ENCODE data around the gene CYP19A1.

CYP19A1 gene

GRCh38 chr15:51323749-51324148 is 14.6 kb downstream of the CYP19A1 start:
- DNase-seq (ENCODE audit: low read depth), result no peak

- DNase-seq (ENCODE audit: low read depth), result no peak
These were observed 15.6 kb downstream of the CYP19A1 start for GRCh38 chr15:51322621-51323296.

DNA sequence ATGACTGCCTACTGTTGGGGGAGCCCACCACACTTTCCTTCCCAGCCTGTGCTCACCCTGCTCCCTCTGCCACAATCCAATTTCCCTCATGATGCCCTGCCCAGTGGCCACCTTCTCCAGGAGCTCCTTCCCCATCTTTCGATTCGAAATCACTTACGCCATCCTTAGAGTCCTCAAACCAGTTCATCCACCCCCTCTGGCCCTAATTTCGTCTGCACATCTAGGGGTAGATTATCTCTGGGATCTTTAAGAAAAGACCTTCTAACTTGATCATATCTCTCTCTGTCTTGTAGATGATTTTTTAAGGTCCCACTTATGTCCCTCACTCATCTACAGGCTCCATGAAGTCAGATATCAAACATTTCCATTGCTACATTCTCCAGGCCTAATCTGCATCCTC is 17.1 kb downstream of the CYP19A1 start:
- DNase-seq (ENCODE audit: low read depth), result no peak

DNA sequence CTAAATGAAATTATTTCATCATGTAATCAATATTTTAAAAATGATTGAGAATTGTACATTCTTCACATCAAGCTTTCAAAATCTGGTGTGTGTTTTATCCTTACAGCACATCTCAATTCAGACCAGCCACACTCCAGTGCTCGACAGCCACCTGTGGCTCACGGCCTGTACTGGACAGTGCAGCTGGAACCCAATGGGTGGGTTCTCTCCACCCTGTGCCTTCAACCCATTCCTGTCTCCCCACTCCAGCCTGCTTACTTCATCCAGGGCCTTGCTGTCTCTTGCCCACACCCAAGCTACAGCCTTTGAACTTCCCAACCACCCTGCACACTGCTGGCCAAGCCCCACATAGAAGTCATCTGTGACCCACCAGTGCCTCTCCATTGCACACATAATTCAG is 17.6 kb downstream of the CYP19A1 start:
- no peak for DNase-seq (ENCODE audit: low read depth)

DNA sequence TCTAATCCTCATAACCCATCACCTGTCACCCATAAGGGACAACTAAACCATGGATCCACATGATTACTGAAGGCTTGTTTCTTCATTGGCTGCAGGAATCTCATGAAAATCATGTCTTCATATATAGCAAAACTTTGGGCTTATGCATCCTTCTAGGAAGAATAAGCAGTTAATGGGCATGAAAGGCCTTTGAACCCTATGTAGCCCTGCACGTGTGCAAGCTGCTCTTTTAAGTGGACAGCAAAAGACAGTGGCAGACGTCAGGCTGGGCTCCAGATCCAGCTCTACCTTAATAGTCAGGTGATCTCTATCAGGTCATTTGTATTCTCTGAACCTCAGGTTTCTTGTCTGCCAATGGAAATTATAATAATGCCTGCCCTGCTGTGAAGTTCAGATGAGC is 18.9 kb downstream of the CYP19A1 start:
- DNase-seq (ENCODE audit: low read depth), result no peak

DNA sequence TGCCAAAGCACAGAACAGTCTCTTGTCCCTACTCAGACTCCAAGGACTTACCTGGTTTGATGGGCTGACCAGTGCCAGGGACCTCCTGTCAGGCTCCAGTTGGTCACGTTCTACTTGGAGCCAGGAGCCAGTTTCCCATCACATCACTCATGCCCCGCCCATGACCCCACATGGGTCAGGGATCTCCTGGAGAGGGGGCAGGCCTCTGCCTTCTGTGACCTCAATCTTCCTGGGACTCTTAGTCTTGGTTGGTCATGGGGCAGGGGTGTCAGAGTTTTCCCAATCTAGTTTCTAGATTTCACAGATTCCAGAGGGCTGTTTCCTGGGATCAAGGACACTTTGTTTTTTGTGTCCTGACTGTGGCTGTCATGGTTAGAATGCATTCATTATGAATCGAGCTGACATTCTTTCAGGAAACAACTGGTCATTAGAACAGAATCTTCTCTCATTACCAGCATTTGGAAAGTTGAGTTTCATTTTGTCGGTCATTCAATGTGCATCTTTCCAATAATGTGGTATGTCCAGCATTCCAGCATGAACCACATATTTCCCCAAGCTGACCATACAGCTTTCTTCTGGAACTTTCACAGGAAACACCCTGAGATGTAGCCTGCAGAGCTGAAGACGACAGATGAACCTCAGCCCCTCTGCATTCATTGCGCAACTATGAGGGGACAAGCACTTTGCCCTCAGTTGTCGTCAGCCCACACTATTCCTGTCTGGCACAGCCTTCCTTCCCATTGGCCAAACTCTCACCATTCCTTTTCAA is 19.8 kb downstream of the CYP19A1 start:
- no peak for DNase-seq (ENCODE audit: low read depth)

- DNase-seq (ENCODE audit: low read depth), result no peak
These were observed 21.8 kb downstream of the CYP19A1 start for GRCh38 chr15:51316636-51317035.

- DNase-seq (ENCODE audit: low read depth), result no peak
These were observed 22.7 kb downstream of the CYP19A1 start for GRCh38 chr15:51315726-51316125.

DNA sequence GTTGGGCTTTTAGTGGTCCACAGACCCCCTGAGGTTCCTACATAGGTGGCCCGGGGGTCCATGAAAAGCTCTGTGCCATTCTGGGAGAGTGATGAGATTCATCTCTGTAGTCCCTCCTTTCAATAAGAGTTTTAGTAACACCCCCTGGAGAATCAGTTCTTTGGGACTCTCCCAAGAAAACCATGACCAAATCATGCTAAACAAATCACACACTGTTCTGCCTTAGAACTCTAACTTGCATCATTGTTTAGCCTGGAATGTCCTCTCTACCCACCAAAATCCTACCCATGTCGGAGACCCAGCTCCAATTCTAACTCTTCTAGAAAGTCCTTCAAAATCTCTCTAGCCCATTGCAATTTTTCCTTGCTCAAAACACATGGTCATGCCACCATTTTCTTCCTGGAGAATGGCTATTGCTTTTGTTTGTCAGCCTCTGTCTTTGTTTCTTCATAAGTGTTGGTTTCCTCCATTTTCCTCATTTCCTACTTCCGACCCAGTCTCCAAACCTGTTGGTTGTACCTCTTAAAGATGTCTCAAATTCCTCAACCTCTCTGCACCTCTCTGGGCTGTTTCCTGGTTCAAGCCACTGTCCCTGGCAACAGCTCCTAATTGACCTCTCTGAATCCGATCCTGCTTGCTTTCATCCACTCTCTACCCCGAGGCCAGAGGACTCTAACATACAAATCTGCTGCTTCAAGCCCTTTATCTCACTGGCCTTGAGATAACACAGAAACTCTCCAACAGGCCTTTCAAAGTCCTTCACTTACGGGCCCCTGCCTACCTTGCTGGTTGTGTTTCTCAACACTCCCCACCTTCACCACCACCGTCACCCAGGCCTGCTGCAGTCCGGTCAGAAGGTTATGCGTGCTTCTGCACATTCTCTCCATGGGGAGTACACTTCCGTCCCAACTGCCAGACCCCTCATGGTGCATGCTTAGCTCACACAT is 23.7 kb downstream of the CYP19A1 start:
- DNase-seq (ENCODE audit: low read depth), result no peak

DNA sequence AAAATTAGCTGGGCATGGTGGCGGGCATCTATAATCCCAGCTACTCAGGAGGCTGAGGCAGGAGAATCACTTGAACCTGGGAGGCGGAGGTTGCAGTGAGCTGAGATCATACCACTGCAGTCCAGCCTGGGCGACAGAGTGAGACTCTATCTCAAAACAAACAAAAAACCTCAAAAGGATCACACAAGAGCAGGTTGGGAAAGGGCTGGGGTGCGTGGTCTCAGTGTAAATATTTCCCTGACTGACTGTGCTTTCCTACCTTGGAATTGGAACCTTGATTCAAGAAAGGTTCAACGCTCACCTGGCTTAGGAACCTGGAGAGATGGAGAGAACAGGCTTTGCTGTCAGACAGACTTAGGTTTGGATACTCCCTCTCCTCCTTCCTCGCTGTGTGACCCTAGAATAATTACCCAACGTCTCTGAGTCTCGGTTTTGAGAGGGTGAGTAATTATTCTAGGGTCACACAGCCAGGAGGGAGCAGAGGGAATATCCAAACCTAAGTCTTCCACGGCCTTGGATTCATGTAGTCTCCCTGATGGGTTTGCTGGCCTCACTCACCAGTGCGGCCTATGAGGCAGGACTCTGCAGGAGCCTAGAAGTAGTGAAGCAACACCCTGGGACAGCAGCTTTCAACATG is 24.6 kb downstream of the CYP19A1 start:
- DNase-seq (ENCODE audit: low read depth), result no peak

GRCh38 chr15:51313074-51313393 is 25.4 kb downstream of the CYP19A1 start:
- no peak for DNase-seq (ENCODE audit: low read depth)

- DNase-seq (ENCODE audit: low read depth), result no peak
These were observed 26.0 kb downstream of the CYP19A1 start for GRCh38 chr15:51312166-51313073.

DNA sequence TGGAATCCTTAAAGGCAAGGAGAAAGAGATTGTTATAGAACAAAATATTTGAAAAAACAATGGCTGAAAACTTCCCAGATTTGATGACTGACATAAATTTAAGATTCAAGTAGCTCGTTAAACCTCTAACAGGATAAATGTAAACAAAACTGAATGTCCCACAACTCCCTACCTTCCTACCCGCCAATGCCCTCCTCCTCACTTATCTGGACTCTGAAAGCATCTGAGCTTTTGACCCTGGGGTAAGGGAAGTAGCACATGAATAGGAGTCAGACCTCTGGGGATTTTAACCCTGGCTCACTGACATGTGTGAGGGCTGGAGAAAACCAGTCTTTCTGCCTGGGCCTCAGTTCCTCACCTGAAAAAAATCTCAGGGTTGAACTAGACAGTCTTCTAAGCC is 26.9 kb downstream of the CYP19A1 start:
- DNase-seq (ENCODE audit: low read depth), result no peak

GRCh38 chr15:51310064-51310463 is 28.3 kb downstream of the CYP19A1 start:
- no peak for DNase-seq (ENCODE audit: low read depth)

DNA sequence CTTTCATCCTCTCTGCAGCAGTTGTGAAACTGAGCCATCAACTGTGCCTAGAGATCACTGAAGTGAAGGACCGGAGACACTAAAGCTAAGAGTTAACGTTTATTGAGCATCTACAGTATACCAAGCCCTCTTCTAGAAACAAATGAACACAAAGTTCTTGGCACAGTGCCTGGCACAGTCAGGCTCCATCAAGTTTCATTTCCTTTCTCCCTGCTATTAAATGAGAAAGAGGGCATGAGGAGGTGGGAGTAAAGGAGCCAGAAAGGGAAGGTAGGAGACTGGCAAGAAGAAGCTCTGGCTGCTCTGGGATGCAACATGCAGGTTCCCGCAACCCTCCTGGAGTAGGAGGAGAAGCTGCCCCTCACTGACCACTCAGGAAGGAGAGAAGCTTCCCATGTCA is 30.6 kb downstream of the CYP19A1 start:
- no peak for DNase-seq (ENCODE audit: low read depth)

DNA sequence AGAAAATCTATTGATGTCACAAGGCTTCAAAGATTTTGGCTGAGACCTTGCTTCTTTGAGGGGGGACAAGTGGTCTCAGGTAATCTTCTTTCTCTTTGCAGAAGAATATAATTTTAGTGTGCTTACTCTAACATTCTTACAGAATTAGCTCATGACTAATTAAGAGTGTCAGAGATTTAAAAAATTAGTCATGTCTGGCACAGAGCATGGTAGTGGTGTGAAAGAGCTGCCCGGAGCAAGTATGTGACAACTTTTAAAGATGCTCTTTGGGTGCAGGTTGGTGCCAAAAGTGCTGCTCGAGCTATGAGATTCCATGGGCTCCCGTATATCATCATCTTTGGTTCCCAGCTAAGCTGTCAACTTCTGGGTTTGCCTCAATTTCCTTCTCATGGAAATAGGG is 31.1 kb downstream of the CYP19A1 start:
- no peak for DNase-seq (ENCODE audit: low read depth)

GRCh38 chr15:51303462-51303980 is 34.9 kb downstream of the CYP19A1 start:
- no peak for DNase-seq (ENCODE audit: low read depth)

DNA sequence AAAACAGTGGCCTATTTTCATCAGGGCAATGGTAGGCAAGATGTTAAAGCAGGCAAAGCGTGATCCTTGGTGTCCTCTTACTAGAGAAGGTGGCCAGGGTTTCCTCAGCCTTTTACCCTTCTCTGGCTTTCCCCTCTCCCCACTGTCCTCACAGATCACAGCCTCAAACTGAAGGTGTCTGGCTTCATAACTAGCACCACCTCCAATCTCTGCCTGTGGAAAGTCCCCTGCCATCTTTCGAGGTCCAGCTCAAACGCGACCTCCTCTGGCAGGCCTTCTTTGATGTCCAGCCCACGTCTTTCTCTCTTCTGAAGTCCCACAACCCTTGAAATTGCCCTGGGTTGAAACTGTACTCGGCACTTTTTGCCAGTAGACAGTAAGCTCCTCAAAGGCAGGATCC is 35.9 kb downstream of the CYP19A1 start:
- no peak for DNase-seq (ENCODE audit: low read depth)

DNA sequence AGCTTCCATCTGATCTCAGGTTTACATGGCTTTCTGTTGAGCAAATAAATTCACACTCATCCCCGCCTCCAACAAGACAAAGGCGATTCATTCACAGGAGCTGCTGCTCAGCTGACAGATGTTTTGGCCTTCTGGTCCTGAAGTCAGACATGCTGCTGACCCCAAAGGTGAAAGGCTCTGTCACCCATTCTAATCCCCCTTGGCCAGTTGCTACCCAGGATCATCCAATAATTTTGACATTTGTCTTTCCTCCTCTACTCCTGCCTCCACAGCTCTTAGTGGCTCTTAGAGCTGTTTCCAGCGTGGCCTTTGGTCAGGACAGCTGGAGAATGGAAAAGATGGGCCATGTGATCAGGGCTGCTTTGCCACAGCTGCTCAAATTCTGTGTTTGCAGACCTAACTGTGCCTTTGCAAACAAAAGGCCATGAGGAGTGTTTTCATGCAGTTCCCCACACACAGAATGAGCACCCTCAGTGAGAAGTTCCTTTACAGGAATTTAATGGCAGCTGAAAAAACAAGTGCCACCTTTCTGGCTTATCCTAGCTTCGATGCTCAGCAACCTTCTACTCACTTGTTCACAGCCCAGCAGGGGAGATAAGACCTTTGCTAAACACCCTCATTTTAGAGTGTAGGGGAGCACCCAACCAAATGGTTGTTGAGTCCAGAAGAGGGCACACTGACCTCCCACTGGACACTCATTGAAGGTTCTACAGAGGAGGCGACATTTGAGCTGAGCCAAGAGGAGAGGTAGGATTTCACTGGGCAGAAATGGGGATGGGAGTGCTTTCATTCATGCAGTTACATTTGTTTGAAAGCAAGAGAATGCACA is 39.0 kb downstream of the CYP19A1 start:
- DNase-seq (ENCODE audit: low read depth), result no peak

- no peak for DNase-seq (ENCODE audit: low read depth)
These were observed 39.8 kb downstream of the CYP19A1 start for GRCh38 chr15:51298620-51299019.

All from activated gamma-delta T cell treated with anti-CD3 and anti-CD28 coated beads, Interleukin-2, amount 50 U/mL, for 16 hours (primary cell).